GM19328 (cell line): Measurements from ENCODE around the gene SPO11.
A peak's percentile ranks its signal among the peaks of the same experiment; 100 is the strongest.

Experiments used
- ATAC-seq: cut with Tn5 transposase; IDR thresholded peaks from one replicate; pipeline ENCODE4 v1.9.1; 2021; ENCODE audit warnings: mild to moderate bottlenecking, moderate library complexity; ENCODE audit not compliant: unreplicated experiment

The SPO11 gene

DNA sequence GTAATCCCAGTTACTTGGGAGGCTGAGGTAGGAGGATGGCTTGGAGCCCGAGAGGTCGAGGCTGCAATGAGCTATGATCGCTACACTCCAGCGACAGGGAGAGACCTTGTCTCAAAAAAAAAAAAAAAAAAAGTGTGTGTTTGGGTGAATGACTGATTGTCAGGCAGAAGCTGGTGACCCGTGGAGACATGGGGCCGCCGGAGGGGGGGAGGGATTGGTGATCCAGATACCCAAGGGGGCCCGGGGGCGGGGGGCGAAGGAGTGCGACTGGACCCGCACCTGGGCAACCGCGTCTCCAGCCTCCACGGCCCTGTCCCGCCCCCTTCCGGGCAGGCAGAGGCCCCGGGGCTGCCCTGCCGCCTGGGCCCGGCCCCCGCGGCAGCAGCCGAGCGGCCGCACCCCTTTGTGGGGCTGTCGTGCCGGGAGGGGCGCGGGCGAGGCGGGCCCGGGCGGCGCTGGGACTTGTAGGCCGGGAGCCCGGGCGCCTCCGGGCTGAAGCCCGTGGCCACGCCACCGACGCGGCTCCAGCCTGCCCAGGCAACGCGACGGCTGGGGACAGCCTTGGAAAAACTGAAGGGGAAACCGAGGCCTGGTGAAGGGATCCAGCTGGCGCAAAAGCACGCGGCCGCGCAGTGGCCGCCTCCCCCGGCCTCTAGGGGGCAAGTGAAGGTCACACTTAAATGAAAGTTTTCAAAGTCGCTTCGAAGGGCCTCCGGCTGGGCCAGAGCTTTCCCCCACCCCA lies 59.5 kb downstream of the SPO11 start:
- ATAC-seq: no peak

- no peak for ATAC-seq
Observed at GRCh38 chr20:57389695-57390603, 60.3 kb downstream of the SPO11 start.

- ATAC-seq: peak; percentile 59
Observed at GRCh38 chr20:57390604-57391438, 61.2 kb downstream of the SPO11 start, which contains the start of gene RBM38. RBM38 (plus strand) TSS chr20:57391396; CDS start chr20:57391582, 186 bp downstream.

- ATAC-seq: peak; percentile 2
Observed at GRCh38 chr20:57391439-57392301, 62.1 kb downstream of the SPO11 start.

- ATAC-seq: no peak
Observed at GRCh38 chr20:57392512-57393271, 63.1 kb downstream of the SPO11 start.
